Measurements from ENCODE around the gene NFE2L3.

DNA sequence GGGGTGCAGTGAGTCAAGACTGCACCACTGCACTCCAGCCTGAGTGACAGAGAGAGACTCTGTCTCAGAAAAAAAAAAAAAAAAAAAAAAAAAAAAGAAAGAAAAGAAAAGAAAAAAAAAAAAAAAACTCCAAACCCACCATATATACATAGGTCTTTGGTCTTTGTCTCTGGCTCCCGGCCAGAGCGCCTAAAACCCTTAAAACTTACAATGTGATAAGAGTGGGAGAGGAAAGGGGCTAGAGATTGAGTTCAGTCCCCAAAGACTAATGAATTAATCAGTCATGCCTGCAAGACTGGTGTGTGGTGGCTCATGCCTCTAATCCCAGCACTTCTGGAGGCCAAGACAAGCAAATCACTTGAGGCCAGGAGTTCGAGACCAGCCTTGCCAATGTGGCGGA, 6.8 kb upstream of the NFE2L3 start:
- TF ChIP-seq, protein P1, sequence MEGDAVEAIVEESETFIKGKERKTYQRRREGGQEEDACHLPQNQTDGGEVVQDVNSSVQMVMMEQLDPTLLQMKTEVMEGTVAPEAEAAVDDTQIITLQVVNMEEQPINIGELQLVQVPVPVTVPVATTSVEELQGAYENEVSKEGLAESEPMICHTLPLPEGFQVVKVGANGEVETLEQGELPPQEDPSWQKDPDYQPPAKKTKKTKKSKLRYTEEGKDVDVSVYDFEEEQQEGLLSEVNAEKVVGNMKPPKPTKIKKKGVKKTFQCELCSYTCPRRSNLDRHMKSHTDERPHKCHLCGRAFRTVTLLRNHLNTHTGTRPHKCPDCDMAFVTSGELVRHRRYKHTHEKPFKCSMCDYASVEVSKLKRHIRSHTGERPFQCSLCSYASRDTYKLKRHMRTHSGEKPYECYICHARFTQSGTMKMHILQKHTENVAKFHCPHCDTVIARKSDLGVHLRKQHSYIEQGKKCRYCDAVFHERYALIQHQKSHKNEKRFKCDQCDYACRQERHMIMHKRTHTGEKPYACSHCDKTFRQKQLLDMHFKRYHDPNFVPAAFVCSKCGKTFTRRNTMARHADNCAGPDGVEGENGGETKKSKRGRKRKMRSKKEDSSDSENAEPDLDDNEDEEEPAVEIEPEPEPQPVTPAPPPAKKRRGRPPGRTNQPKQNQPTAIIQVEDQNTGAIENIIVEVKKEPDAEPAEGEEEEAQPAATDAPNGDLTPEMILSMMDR (IDR thresholded peaks at IDR 0.05; ENCODE audit: insufficient read depth, low read depth, low read length) = no peak
- TF ChIP-seq EZH2 (IDR thresholded peaks at IDR 0.05; ENCODE audit: insufficient read depth, low read length) = no peak
